Measurements from ENCODE around the gene TRIM17. TPM values are rescaled to one million over a fixed set of nuclear protein-coding genes. Genes with fewer than 3 reads are reported as not detected.

TRIM17 gene
- total RNA-seq, 2 donors from 2014 or later: not detected

- DNase-seq (ENCODE audit: low spot score): no peak
- Histone ChIP-seq H3K4me1 (peaks cover 0 to 45% of the 10 kb centered on the region in 2 donors), H3K27me3 (no peaks in the 10 kb centered on the region), H3K27ac (no peak overlapping the region), H3K4me3 (no peak overlapping the region), H3K9me3 (no peaks in the 10 kb centered on the region), H3K36me3 (peaks cover 10% of the 10 kb centered on the region)
- TF ChIP-seq CTCF (IDR thresholded peaks at IDR 0.05): no peak
These were observed 12.4 kb downstream of the TRIM17 start for GRCh38 chr1:228404107-228404720.

GRCh38 chr1:228403231-228403631 lies 13.4 kb downstream of the TRIM17 start:
- peaks cover 10% of the 10 kb centered on the region for H3K36me3 ChIP-seq
- no peak overlapping the region for H3K4me3 ChIP-seq
- no peaks in the 10 kb centered on the region for H3K27me3 ChIP-seq
- DNase-seq (ENCODE audit: low spot score): no peak
- TF ChIP-seq CTCF (IDR thresholded peaks at IDR 0.05): no peak
- H3K27ac ChIP-seq: no peak overlapping the region
- H3K4me1 ChIP-seq: peaks cover 0 to 39% of the 10 kb centered on the region in 2 donors
- H3K9me3 ChIP-seq: no peaks in the 10 kb centered on the region

DNA sequence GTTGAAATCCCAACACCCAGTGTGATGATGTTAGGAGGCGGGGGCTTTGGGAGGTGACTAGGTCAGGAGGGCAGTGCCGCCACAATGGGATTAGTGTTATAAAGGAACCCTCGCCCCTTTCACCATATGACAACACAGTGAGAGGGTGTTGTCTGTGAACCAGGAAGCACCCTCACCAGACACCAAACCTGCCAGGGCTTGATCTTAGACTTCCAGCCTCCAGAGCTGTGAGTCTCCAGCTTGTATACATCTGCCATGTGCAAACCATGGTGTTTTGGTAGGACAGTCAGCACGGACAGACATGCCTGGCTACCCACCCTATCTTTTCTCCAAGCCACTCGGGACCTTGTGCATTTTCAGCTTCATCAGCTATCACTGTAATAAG lies 14.0 kb downstream of the TRIM17 start:
- peaks cover 0 to 33% of the 10 kb centered on the region in 2 donors for H3K4me1 ChIP-seq
- no peak overlapping the region for H3K4me3 ChIP-seq
- no peaks in the 10 kb centered on the region for H3K9me3 ChIP-seq
- H3K36me3 ChIP-seq: peaks cover 16% of the 10 kb centered on the region
- no peak for DNase-seq (ENCODE audit: low spot score)
- no peak for TF ChIP-seq CTCF (IDR thresholded peaks at IDR 0.05)
- H3K27ac ChIP-seq: no peak overlapping the region
- H3K27me3 ChIP-seq: no peaks in the 10 kb centered on the region

GRCh38 chr1:228401782-228402640 lies 14.7 kb downstream of the TRIM17 start:
- H3K27me3 ChIP-seq: no peaks in the 10 kb centered on the region
- no peaks in the 10 kb centered on the region for H3K9me3 ChIP-seq
- H3K36me3 ChIP-seq: peaks cover 16% of the 10 kb centered on the region
- H3K27ac ChIP-seq: no peak overlapping the region
- no peak for TF ChIP-seq CTCF (IDR thresholded peaks at IDR 0.05)
- DNase-seq (ENCODE audit: low spot score): no peak
- H3K4me1 ChIP-seq: peaks cover 0 to 27% of the 10 kb centered on the region in 2 donors
- H3K4me3 ChIP-seq: no peak overlapping the region

DNA sequence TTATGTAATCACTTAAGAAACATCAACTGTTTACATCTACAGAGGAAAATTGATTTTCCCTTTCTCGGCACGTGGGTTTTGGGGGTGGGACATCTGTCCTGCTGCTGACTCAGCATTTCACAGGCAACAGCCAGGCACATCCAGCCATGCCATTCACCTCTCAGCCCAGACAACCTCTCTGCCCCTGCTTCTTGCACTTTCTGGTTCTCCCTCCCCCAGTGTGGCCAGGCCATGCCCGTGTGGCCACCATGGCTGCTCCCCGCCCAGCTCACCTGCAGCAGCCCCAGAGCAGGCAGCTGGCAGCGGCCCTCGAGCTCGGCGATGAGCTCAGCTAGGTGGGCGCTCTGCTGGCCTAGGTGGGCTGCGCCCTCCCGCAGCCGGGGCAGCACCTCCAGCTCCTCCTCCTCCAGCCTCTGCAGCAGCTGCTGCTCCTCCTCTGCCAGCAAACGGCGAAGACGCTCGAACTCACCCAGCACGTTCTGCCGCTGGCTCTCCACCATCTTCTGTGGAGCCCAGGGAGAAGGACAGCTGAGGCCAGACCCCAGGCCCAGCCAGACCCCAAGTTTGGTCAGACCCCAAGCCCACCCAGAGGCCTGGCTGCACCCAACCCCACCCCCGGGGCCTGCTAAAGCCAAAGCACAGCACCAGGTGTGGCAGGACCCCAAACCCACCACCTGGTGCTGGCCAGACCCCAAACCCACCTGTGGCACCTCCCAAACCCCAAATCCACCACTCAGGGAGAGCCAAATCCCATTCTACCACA lies 15.8 kb downstream of the TRIM17 start:
- Histone ChIP-seq H3K27ac (no peak overlapping the region), H3K4me3 (no peak overlapping the region), H3K36me3 (peaks cover 25% of the 10 kb centered on the region), H3K4me1 (peaks cover 0 to 26% of the 10 kb centered on the region in 2 donors), H3K9me3 (no peaks in the 10 kb centered on the region), H3K27me3 (no peaks in the 10 kb centered on the region)
- DNase-seq (ENCODE audit: low spot score): no peak
- TF ChIP-seq CTCF (IDR thresholded peaks at IDR 0.05): no peak
